Measurements from ENCODE around the gene PTCSC3. TPM values are rescaled to one million over a fixed set of nuclear protein-coding genes. Genes with fewer than 3 reads are reported as not detected.

PTCSC3 gene
- total RNA-seq, 2 donors from 2014 or later, result not detected

DNA sequence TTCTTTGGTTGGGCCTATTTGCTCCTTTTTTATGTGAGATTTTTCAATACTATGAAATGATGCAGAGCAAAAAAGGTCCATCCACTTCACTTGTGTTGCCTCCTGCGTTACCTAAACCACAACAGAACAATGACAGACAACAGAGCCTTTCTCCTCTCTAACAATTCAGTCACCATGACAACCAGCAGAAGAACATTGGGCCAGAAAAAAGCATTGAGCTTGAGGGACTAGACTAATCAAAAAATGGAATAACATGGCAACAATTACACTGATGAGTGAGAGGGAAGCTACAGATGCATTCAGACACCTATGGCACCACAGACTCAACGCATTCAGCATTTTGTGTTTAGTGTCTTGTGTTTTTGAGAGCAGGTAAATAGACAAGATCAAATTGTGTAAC lies 44.6 kb upstream of the PTCSC3 start:
- Mint-ChIP-seq H3K27ac (no peak overlapping the region), H3K9me3 (no peaks in the 10 kb centered on the region), H3K4me3 (no peak overlapping the region), H3K36me3 (ENCODE audit: low read depth) (no peaks in the 10 kb centered on the region), H3K27me3 (ENCODE audit: insufficient read depth) (peaks cover 24% of the 10 kb centered on the region), H3K4me1 (peaks cover 34% of the 10 kb centered on the region)
- TF ChIP-seq, protein P1, sequence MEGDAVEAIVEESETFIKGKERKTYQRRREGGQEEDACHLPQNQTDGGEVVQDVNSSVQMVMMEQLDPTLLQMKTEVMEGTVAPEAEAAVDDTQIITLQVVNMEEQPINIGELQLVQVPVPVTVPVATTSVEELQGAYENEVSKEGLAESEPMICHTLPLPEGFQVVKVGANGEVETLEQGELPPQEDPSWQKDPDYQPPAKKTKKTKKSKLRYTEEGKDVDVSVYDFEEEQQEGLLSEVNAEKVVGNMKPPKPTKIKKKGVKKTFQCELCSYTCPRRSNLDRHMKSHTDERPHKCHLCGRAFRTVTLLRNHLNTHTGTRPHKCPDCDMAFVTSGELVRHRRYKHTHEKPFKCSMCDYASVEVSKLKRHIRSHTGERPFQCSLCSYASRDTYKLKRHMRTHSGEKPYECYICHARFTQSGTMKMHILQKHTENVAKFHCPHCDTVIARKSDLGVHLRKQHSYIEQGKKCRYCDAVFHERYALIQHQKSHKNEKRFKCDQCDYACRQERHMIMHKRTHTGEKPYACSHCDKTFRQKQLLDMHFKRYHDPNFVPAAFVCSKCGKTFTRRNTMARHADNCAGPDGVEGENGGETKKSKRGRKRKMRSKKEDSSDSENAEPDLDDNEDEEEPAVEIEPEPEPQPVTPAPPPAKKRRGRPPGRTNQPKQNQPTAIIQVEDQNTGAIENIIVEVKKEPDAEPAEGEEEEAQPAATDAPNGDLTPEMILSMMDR (conservative IDR thresholded peaks at IDR 0.05), result no peak
- H3K36me3 ChIP-seq (ENCODE audit: control insufficient read depth, insufficient read depth, low read length), result no peaks in the 10 kb centered on the region
- H3K27me3 ChIP-seq (ENCODE audit: control insufficient read depth, insufficient read depth, low read length, poor library complexity, severe bottlenecking), result no peaks in the 10 kb centered on the region
- peaks cover 9% of the 10 kb centered on the region for H3K4me1 ChIP-seq (ENCODE audit: control insufficient read depth, insufficient read depth, low read length)
- no peak overlapping the region for H3K27ac ChIP-seq (ENCODE audit: low read depth, low read length)
- no peak for DNase-seq
- no peak overlapping the region for H3K4me3 ChIP-seq (ENCODE audit: low read length)
- 78 to 80% methylated on average over 1 to 2 of the region's 2 CpGs for WGBS, 2 experiments (ENCODE audit: insufficient coverage in 1 of 2, insufficient read length in 1 of 2)
- no peaks in the 10 kb centered on the region for H3K9me3 ChIP-seq (ENCODE audit: control insufficient read depth, low read length)
- H3K9ac ChIP-seq (ENCODE audit: extremely low read depth, low read length, poor library complexity, severe bottlenecking), result no peak overlapping the region

DNA sequence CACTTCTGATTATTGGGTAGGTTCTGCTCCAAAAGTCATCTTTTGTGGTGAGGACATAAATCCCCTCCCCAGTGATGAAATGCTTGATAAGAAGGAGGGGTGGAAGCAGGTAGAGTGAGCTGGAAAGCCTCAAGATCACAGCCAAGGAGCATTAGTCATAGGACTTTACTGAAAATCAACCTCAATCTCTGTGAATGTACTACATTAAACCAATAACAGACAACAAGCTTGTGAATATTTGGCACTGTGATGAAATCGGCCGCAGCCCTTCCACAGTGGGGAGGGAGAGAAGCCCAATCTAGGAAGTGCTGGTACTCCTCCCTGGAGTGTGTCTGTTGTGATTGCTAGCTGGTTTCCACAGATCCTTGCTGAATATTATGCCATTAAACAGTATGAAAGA lies 41.2 kb upstream of the PTCSC3 start:
- Mint-ChIP-seq H3K36me3 (ENCODE audit: low read depth) (no peaks in the 10 kb centered on the region), H3K4me3 (no peak overlapping the region), H3K9me3 (no peaks in the 10 kb centered on the region), H3K27me3 (ENCODE audit: insufficient read depth) (peaks cover 23% of the 10 kb centered on the region), H3K4me1 (peaks cover 48% of the 10 kb centered on the region), H3K27ac (no peak overlapping the region)
- TF ChIP-seq, protein P1 (conservative IDR thresholded peaks at IDR 0.05), result no peak
- Histone ChIP-seq H3K27ac (ENCODE audit: low read depth, low read length) (no peak overlapping the region), H3K4me1 (ENCODE audit: control insufficient read depth, insufficient read depth, low read length) (peaks cover 21% of the 10 kb centered on the region), H3K4me3 (ENCODE audit: low read length) (no peak overlapping the region), H3K27me3 (ENCODE audit: control insufficient read depth, insufficient read depth, low read length, poor library complexity, severe bottlenecking) (no peaks in the 10 kb centered on the region), H3K36me3 (ENCODE audit: control insufficient read depth, insufficient read depth, low read length) (no peaks in the 10 kb centered on the region), H3K9me3 (ENCODE audit: control insufficient read depth, low read length) (no peaks in the 10 kb centered on the region), H3K9ac (ENCODE audit: extremely low read depth, low read length, poor library complexity, severe bottlenecking) (no peak overlapping the region)
- no peak for DNase-seq
- WGBS, 2 experiments (ENCODE audit: insufficient coverage in 1 of 2, insufficient read length in 1 of 2), result 96 to 100% methylated on average over 1 to 2 of the region's 2 CpGs

DNA sequence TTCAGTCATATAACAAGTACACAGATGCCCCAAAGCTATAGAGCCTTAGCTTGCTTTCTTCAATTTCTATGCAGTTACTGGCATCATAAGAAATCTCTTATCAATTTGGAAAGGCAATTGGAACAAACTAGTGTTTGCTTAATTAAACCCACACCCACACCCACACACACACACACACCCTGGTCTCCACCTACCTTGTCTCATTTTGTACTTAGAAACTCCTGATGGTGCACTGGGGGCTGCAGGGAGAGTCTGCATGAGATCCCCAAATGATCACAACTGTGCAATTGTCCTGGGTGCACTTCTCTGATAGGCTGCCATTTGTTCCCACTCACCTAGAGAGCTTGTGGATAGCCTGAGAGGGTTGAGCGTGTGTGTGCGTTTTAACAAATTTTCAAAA lies 40.5 kb upstream of the PTCSC3 start:
- TF ChIP-seq, protein P1 (conservative IDR thresholded peaks at IDR 0.05), result no peak
- H3K27ac ChIP-seq (ENCODE audit: low read depth, low read length), result no peak overlapping the region
- DNase-seq, result no peak
- no peaks in the 10 kb centered on the region for H3K9me3 Mint-ChIP-seq
- H3K4me1 ChIP-seq (ENCODE audit: control insufficient read depth, insufficient read depth, low read length), result peaks cover 20% of the 10 kb centered on the region
- peaks cover 46% of the 10 kb centered on the region for H3K4me1 Mint-ChIP-seq
- H3K9ac ChIP-seq (ENCODE audit: extremely low read depth, low read length, poor library complexity, severe bottlenecking), result no peak overlapping the region
- H3K4me3 Mint-ChIP-seq, result no peak overlapping the region
- no peak overlapping the region for H3K27ac Mint-ChIP-seq
- no peaks in the 10 kb centered on the region for H3K9me3 ChIP-seq (ENCODE audit: control insufficient read depth, low read length)
- H3K27me3 ChIP-seq (ENCODE audit: control insufficient read depth, insufficient read depth, low read length, poor library complexity, severe bottlenecking), result no peaks in the 10 kb centered on the region
- 100% methylated on average over 2 of the region's 2 CpGs; no CpG with 5 or more reads in 1 of the 2 experiments for WGBS, 2 experiments (ENCODE audit: insufficient coverage in 1 of 2, insufficient read length in 1 of 2)
- H3K27me3 Mint-ChIP-seq (ENCODE audit: insufficient read depth), result peaks cover 26% of the 10 kb centered on the region
- no peak overlapping the region for H3K4me3 ChIP-seq (ENCODE audit: low read length)
- no peaks in the 10 kb centered on the region for H3K36me3 Mint-ChIP-seq (ENCODE audit: low read depth)
- H3K36me3 ChIP-seq (ENCODE audit: control insufficient read depth, insufficient read depth, low read length), result no peaks in the 10 kb centered on the region

Data from endodermal cell (in vitro differentiated cells).